ENCODE data around the gene STARD3. TPM values are rescaled to one million over a fixed set of nuclear protein-coding genes. Genes with fewer than 3 reads are reported as not detected.

STARD3 gene
- total RNA-seq, 4 donors from 2014 or later, result 44.5 to 73.6 (median 53.0) TPM

DNA sequence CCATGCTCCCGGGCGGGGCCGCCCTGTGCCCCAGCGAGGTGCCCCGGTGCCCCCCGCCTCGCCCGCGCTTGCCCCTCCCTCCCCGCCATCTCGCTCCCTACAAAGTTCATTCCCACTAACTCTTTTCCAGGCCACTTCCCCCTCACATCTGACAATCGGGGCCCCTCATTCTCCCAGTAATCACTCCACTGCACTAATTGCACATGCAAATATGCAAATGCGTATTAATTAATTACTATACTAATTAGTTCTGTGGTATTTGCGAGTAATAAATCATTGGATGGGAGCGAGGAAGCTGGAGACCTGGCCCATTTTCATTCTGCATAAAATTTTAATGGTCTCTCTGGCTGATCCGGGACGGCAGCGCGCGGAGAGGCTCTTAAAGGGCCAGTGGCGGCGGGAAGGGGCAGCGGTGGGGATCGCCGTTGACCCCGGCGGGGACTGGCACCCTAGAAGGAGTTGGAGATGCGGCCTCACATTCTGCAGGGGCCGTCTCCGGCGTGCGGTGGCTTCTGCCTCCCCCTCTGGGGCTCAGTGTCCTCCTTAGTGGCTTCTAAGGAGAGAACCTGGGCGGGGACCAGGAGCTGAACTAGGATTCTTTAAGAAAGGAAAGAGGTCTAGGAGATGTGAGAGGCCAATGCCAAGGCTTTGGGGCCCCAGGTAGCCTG, 18.6 kb upstream of the STARD3 start:
- no peaks in the 10 kb centered on the region for H3K9me3 ChIP-seq
- peak; percentile 31 to 40 for DNase-seq
- no peaks in the 10 kb centered on the region for H3K27me3 ChIP-seq
- H3K4me1 ChIP-seq, result peaks cover 7 to 10% of the 10 kb centered on the region in 2 donors
- 3 to 4% methylated on average over 33 of the region's 33 CpGs for WGBS, 2 donors
- intact Hi-C loops (cut with DNase I), result no loop called here
- no peaks in the 10 kb centered on the region for H3K36me3 ChIP-seq
- TF ChIP-seq, protein P1, sequence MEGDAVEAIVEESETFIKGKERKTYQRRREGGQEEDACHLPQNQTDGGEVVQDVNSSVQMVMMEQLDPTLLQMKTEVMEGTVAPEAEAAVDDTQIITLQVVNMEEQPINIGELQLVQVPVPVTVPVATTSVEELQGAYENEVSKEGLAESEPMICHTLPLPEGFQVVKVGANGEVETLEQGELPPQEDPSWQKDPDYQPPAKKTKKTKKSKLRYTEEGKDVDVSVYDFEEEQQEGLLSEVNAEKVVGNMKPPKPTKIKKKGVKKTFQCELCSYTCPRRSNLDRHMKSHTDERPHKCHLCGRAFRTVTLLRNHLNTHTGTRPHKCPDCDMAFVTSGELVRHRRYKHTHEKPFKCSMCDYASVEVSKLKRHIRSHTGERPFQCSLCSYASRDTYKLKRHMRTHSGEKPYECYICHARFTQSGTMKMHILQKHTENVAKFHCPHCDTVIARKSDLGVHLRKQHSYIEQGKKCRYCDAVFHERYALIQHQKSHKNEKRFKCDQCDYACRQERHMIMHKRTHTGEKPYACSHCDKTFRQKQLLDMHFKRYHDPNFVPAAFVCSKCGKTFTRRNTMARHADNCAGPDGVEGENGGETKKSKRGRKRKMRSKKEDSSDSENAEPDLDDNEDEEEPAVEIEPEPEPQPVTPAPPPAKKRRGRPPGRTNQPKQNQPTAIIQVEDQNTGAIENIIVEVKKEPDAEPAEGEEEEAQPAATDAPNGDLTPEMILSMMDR (IDR thresholded peaks at IDR 0.05), result no peak
- TF ChIP-seq POLR2A (IDR thresholded peaks at IDR 0.05), result no peak
- peak overlapping the region in 1 of 3 donors; percentile 51 for H3K4me3 ChIP-seq (replicated peaks in 1 of 3)
- H3K27ac ChIP-seq, result peak overlapping the region; percentile 33 to 68 (median 34)

DNA sequence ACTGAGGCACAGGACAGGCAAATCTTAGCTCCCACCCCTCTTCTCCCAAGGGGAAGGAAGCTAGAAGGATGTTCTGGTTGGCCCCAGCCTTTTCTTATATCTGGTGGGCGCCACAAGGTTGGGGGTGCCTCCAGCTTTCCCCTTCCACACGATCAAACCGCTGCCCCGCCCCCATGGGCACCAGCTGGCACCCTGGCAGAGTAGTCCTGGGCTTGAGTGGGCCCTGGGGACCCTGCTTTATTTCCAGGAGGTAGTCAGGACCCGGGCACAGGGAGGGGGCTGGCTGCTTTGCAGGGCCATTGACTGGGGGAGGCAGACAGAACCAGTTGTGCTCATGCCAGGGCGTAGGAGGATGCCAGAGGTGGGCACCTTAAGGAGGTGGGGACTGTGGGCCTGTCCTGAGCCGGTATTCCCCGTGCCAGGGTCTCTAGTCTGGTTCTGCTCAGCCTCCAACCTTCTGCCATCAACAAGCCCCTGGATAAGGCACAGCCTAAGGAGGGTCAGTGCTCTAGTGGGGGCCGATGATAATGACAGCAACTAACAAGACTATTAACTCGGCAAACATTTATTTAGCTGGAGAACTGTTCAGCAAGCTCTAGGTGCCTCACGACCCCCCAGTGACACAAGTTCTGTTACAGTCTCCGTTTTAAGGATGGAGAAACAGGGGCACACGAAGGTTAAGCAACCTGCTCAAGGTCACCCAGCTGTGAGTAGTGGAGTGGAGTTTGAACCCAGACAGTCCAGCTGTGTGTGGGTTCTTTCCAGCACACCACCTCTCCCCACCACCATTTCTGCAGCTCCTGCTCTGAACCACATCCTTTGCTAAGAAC, 17.8 kb upstream of the STARD3 start:
- H3K27ac ChIP-seq, result no peak overlapping the region
- peaks cover 7 to 10% of the 10 kb centered on the region in 2 donors for H3K4me1 ChIP-seq
- no peaks in the 10 kb centered on the region for H3K9me3 ChIP-seq
- intact Hi-C loops (cut with DNase I), result no loop called here
- WGBS, 2 donors, result 64 to 66% methylated on average over 9 to 12 of the region's 13 CpGs
- no peak overlapping the region for H3K4me3 ChIP-seq (replicated peaks in 1 of 3)
- H3K36me3 ChIP-seq, result no peaks in the 10 kb centered on the region
- DNase-seq, result no peak
- H3K27me3 ChIP-seq, result no peaks in the 10 kb centered on the region
- TF ChIP-seq, protein P1 (IDR thresholded peaks at IDR 0.05), result no peak
- TF ChIP-seq POLR2A (IDR thresholded peaks at IDR 0.05), result no peak

DNA sequence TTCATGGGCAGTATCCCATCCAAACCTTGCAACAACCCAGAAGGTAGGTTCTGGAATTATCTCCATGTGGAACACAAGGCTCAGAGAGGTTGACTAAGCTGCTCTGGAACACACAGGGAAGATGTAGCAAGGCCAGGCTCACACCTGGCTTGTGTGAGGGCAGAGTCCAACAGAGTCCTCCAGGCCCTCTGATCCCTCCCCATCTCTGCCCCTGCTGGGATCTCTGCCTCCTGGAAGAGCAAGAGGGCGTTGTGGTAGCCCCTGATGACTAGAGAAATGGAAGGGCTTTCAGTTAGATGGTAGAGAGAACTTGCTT, 17.2 kb upstream of the STARD3 start:
- no peak for DNase-seq
- Histone ChIP-seq H3K36me3 (no peaks in the 10 kb centered on the region), H3K27ac (no peak overlapping the region), H3K4me3 (replicated peaks in 1 of 3) (no peak overlapping the region), H3K27me3 (no peaks in the 10 kb centered on the region), H3K4me1 (peaks cover 7 to 10% of the 10 kb centered on the region in 2 donors), H3K9me3 (no peaks in the 10 kb centered on the region)
- intact Hi-C loops (cut with DNase I), result loop anchor here (5.0 to 10.0 kb wide), 3 partner anchors 72 to 245 kb away; partner anchors contain the start of genes IKZF3 and ZPBP2
- TF ChIP-seq, protein P1 (IDR thresholded peaks at IDR 0.05), result no peak
- no peak for TF ChIP-seq POLR2A (IDR thresholded peaks at IDR 0.05)
- 47 to 50% methylated on average over 1 of the region's 1 CpG for WGBS, 2 donors

DNA sequence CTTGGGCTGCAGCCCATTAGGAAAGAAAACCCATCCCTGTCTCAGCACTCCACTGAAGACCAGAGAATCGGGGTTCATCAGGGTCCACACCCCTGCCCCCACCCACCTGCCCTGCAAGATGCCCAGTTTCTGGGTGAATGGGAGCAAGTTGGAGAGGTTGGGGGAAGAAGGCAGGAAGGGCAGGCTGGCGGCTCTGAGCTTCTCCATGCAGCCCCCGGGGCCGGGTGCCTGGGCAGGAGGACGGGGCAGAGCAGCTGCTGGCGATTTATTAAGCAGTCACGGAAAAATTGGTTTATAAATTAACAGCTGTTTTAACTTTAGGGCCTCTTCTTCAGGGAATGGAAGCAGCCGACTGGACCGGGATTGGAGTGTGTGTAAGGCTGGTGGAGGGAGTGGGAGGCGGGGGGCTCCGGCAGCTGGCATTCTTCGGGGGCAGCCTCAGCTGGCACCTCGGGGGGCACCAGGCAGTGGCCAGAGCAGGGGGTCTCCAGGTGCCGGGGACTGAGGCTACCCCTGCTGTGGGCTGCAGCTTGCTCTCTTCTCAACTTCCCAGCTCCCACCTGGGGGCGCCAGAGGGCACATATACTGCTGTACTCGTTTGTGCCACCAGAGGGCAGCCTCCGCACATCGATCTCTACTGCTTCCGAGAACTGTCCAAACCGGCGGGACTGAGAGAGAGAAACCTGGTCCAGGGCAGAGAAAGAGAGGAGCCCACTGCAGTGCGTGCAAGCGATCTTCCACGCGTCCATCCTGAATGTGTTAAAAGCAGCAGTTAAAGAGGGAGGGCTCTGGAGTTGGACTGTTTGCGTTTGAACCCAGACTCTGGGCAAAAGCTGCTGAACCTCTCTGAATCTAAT, 15.2 kb upstream of the STARD3 start:
- intact Hi-C loops (cut with DNase I), result loop anchor here (2.0 to 10.0 kb wide), 4 partner anchors 43 to 243 kb away; partner anchors contain the start of genes IKZF3, TCAP and ZPBP2
- Histone ChIP-seq H3K4me3 (replicated peaks in 1 of 3) (no peak overlapping the region), H3K4me1 (peaks cover 10 to 14% of the 10 kb centered on the region in 2 donors), H3K9me3 (no peaks in the 10 kb centered on the region), H3K36me3 (no peaks in the 10 kb centered on the region), H3K27me3 (peaks cover 7% of the 10 kb centered on the region), H3K27ac (no peak overlapping the region)
- TF ChIP-seq, protein P1 (IDR thresholded peaks at IDR 0.05), result peak; percentile 93 to 100 (median 100)
- no peak for TF ChIP-seq POLR2A (IDR thresholded peaks at IDR 0.05)
- 10 to 14% methylated on average over 20 to 24 of the region's 26 CpGs for WGBS, 2 donors
- DNase-seq, result peak; percentile 80 to 86
